RWPE1 (cell line): ENCODE data around the gene STEAP2.
"Not testable (repeated sequence)": the region's sequence is repeated elsewhere in the genome, so short reads cannot be mapped to it uniquely, and the experiment has no call there.

Source experiments
- CTCF ChIA-PET: fragments of 350-600 bp; sonication (Branson Sonifier 250); formaldehyde crosslinking; extraction: SDS; loops from one replicate; lab custom pipeline; 2021; lab: Yijun Ruan, JAX
- POLR2A ChIA-PET: fragments of 400-600 bp; formaldehyde crosslinking; extraction: SDS; loops from one replicate; lab custom pipeline; 2020; ENCODE audit warnings: antibody characterized with exemption; ENCODE audit not compliant: low non-redundant PET; lab: Yijun Ruan, JAX
- DNase-seq: peaks from one replicate; pipeline ENCODE4 v3.0.0; 2012; ENCODE audit warnings: low spot score
- H3K27ac ChIP-seq: fragments of 450-650 bp; 2 replicates; pipeline ENCODE4 v1.5.1; 2017
- CTCF ChIP-seq: fragments of 450-650 bp; conservative IDR thresholded peaks from 2 replicates; pipeline ENCODE4 v1.5.1; 2017; ENCODE audit warnings: low read depth, mild to moderate bottlenecking

STEAP2 gene

DNA sequence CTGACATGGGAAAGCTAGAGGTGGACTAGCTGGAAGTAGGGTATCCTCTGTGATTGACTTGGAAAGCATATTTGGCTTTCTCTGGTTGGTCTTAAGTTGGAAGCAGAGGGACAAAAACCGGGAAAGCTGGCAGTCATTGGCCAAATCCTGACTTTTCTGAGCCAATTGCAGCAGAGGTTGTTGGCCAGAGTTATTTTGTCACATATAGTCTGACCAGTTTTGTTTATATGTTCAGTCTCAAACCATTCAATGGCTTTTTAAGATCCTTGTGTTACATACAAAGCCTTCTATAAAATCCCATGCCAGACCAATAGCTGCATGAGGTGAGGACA is 39.7 kb downstream of the STEAP2 start:
- DNase-seq, result no peak
- TF ChIP-seq CTCF, result no peak
- POLR2A ChIA-PET, result no interaction called here
- no peak overlapping the region for H3K27ac ChIP-seq
- CTCF ChIA-PET, result interaction anchor here (0.6 kb wide), 1 partner anchor 78 kb away, joined by 3 read pairs; no protein-coding TSS in a partner anchor

DNA sequence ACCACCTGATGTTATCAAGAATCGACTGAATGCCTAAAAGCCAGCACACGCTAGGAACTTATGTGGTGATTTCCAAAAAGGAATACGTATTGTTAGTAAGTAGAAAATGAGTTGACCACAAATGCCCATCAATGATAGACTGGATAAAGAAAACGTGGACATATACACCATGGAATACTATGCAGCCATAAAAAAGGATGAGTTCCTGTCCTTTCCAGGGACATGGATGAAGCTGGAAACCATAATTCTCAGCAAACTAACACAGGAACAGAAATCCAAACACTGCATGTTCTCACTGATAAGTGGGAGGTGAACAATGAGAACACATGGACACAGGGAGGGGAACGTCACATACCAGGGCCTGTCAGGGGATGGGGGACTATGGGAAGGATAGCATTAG is 44.5 kb downstream of the STEAP2 start:
- POLR2A ChIA-PET, CTCF ChIA-PET, H3K27ac ChIP-seq, DNase-seq: not testable (repeated sequence)

- no peak for DNase-seq
- POLR2A ChIA-PET, result no interaction called here
- CTCF ChIA-PET, result no interaction called here
- H3K27ac ChIP-seq, result no peak overlapping the region
- TF ChIP-seq CTCF, result no peak
Observed at GRCh38 chr7:90256778-90257177, 45.2 kb downstream of the STEAP2 start.

GRCh38 chr7:90261441-90261840 is 49.9 kb downstream of the STEAP2 start:
- no peak for TF ChIP-seq CTCF
- CTCF ChIA-PET, result interaction anchor here (0.9 kb wide), 1 partner anchor 426 kb away, joined by 3 read pairs; no protein-coding TSS in a partner anchor

DNA sequence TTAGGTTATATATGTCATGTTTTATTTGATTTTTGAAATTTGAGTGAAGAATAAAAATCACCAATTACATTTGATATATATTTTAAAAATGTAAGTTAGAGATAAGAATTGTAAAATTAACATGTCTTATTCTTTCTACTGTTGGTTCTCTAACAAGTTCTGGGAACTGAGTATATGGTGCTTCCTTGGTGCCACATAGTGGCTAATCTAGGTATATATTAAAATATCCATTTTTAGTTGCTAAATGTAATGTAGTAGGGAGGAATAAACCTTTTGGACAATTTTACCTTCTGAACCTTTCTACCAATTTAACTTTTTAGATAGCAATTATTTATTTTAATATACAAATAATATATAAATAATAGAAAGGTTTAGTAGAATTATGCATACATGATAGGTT is 50.9 kb downstream of the STEAP2 start:
- DNase-seq, result peak; percentile 54
- peak; percentile 46; the same call in 1 of the 2 replicates for TF ChIP-seq CTCF
- POLR2A ChIA-PET, result no interaction called here
- no peak overlapping the region for H3K27ac ChIP-seq
- CTCF ChIA-PET, result no interaction called here

More at GRCh38 chr7:90261441-90261840, 49.9 kb downstream of the STEAP2 start:
- POLR2A ChIA-PET, result no interaction called here
- DNase-seq, result no peak
- no peak overlapping the region for H3K27ac ChIP-seq

DNA sequence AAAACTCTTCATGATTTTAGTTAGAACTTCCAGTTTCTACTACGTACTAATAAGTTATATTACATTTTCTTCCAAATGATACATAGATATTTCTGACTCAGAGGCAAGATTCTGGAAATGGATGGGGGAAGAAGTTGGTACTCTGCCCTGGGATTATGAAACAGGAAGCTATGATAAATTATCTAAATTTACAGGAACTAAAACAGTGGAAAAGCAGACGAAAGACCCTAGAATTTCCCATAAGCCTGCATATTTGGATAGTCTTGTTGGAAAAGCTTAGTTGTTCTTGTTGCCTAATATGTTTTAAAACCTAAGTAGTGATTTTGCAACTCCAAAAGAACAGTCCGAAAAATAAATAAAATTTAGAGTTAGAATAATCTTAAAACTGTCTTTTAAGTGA is 55.3 kb downstream of the STEAP2 start:
- no peak for DNase-seq
- no peak for TF ChIP-seq CTCF
- H3K27ac ChIP-seq, result no peak overlapping the region
- CTCF ChIA-PET, result interaction anchor here (0.6 to 1.7 kb wide), 3 partner anchors 31 to 1607 kb away, joined by 3 to 5 read pairs (median 3); no protein-coding TSS in a partner anchor
- POLR2A ChIA-PET, result no interaction called here

GRCh38 chr7:90267263-90267858 is 55.8 kb downstream of the STEAP2 start:
- POLR2A ChIA-PET, result no interaction called here
- DNase-seq, result no peak
- CTCF ChIA-PET, result interaction anchor here (0.6 to 1.7 kb wide), 3 partner anchors 30 to 1608 kb away, joined by 3 to 5 read pairs (median 3); no protein-coding TSS in a partner anchor
- TF ChIP-seq CTCF, result no peak
- H3K27ac ChIP-seq, result no peak overlapping the region
